Motor neuron (in vitro differentiated cells): ENCODE measurements around the gene COQ8B. TPM values are rescaled to one million over a fixed set of nuclear protein-coding genes. Genes with fewer than 3 reads are reported as not detected.

Source experiments
- ATAC-seq, 8 experiments: fragments of 200-7000 bp; cut with Tn5 transposase; replicated peaks in 6 of 8; 2 replicates each; pipeline ENCODE4 v1.8.0; 2021; ENCODE audit warnings: mild to moderate bottlenecking in 8 of 8, moderate library complexity in 8 of 8
- H3K27ac ChIP-seq, 2 donors: fragments of 250-450 bp; sonication (Bioruptor Pico); 2 replicates each; pipeline ENCODE4 v1.9.0; 2021; ENCODE audit warnings: antibody characterized with exemption in 2 of 2, mild to moderate bottlenecking in 2 of 2, moderate library complexity in 1 of 2
- H3K4me1 ChIP-seq, 2 donors: fragments of 250-450 bp; sonication (Bioruptor Pico); replicated peaks in 1 of 2; 2 replicates each; pipeline ENCODE4 v1.6.1; 2021; ENCODE audit warnings: antibody characterized with exemption in 2 of 2, mild to moderate bottlenecking in 2 of 2, moderate library complexity in 1 of 2
- H3K4me3 ChIP-seq, 5 donors: fragments of 250-450 bp; sonication (Bioruptor Pico); 2 replicates each; pipeline ENCODE4 v1.9.0; 2021; ENCODE audit warnings: antibody characterized with exemption in 5 of 5, mild to moderate bottlenecking in 5 of 5, moderate library complexity in 4 of 5
- WGBS, 10 experiments: fragments of 450-650 bp; shearing (Covaris generic); methylation state at CpG; one replicate each; pipeline ENCODE4 v1.0.0; 2022; 5-methylcytosine and 5-hydroxymethylcytosine counted together
- in situ Hi-C, 9 experiments: fragments of 400-800 bp; cut with MboI; loops; one replicate each; pipeline ENCODE4 v1.15.0; 2021; ENCODE audit warnings: low sequenced_read_pairs in 9 of 9, low pct_unique_long_range_greater_than_20kb in 2 of 9; ENCODE audit not compliant: unreplicated experiment in 9 of 9
- total RNA-seq, 8 experiments: library from RNA; unstranded; fragments of 300-600 nt; gene quantifications; 2 replicates each; pipeline versions ENCODE4 v1.2.3 to v1.2.4, GENCODE V29; 2022

Gene COQ8B
- total RNA-seq, 8 experiments from 2014 or later = 27.6 to 53.1 (median 32.8) TPM

DNA sequence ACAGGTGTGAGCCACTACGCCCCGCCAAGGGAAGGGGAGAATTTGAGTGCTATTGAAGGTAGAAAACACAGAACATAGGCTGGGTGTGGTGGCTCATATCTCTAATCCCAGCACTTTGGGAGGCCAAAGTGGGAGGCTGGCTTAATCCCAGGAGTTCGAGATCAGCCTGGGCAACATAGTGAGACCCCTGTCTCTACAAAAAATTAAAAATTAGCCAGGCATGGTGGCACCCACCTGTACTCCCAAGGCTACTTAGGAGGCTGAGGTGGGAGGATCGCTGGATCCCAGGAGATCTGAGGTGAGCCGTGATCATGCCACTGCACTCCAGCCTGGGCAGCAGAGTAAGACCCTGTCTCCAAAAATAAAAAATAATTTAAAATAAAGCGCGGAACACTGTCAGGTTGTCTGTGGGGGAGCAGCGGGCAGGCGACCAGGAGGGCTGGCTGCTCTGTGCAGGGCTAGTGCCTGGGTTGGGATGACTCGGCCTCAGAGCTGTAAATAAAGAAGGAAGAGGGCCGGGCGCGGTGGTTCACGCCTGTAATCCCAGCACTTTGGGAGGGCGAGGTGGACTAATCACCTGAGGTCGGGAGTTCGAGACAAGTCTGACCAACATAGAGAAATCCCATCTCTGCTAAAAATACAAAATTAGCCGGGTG, 74.5 kb downstream of the COQ8B start:
- no peak overlapping the region for H3K4me3 ChIP-seq
- WGBS, 10 experiments = 76 to 96% (median 90%) methylated on average over 2 to 13 of the region's 18 CpGs; no CpG with 5 or more reads in 3 of the 10 experiments
- in situ Hi-C loops = loop anchor here in 1 of 9 experiments (25.0 kb wide), 2 partner anchors 330 to 505 kb away; no protein-coding TSS in a partner anchor
- no peak overlapping the region for H3K27ac ChIP-seq
- peaks cover 17 to 24% of the 10 kb centered on the region in 2 donors for H3K4me1 ChIP-seq
- ATAC-seq = no peak

Other genes starting within 250 kb of the COQ8B start
- gene SPTBN4, start 249.9 kb downstream of the COQ8B start, total RNA-seq = 10 to 100 TPM in 1 of 8 experiments, 1 to 10 TPM in 6, under 1 TPM in 1; 0.56 to 10.1 (median 3.0) TPM
- gene SHKBP1, start 140.0 kb downstream of the COQ8B start, total RNA-seq = 10 to 100 TPM in 7 of 8 experiments, 1 to 10 TPM in 1; 10.0 to 37.1 (median 21.2) TPM
- gene LTBP4, start 115.5 kb downstream of the COQ8B start, total RNA-seq = 10 to 100 TPM in 7 of 8 experiments, 1 to 10 TPM in 1; 1.8 to 52.8 (median 20.1) TPM
- gene NUMBL, start 26.2 kb downstream of the COQ8B start, total RNA-seq = 10 to 100 TPM in 7 of 8 experiments, 1 to 10 TPM in 1; 7.9 to 26.2 (median 18.3) TPM
- 10 to 100 TPM in 3 of 8 experiments, 1 to 10 TPM in 5; 7.8 to 13.1 (median 9.2) TPM for gene ITPKC, start 226 bp upstream of the COQ8B start, total RNA-seq
- gene ACTMAP, start 33.6 kb upstream of the COQ8B start, total RNA-seq = 10 to 100 TPM in 1 of 8 experiments, 1 to 10 TPM in 7; 2.4 to 12.6 (median 3.8) TPM
- gene SNRPA, start 34.3 kb upstream of the COQ8B start, total RNA-seq = 100 to 1,000 TPM in 1 of 8 experiments, 10 to 100 TPM in 7; 32.4 to 112 (median 40.7) TPM
- 1 to 10 TPM in 3 of 8 experiments, under 1 TPM in 1, not detected in 4; 0.90 to 5.0 (median 1.5) TPM for gene MIA, start 58.6 kb upstream of the COQ8B start, total RNA-seq
- 10 to 100 TPM; 14.5 to 23.0 (median 19.4) TPM for gene RAB4B, start 61.4 kb upstream of the COQ8B start, total RNA-seq
- 10 to 100 TPM; 32.1 to 96.2 (median 65.5) TPM for gene EGLN2, start 82.3 kb upstream of the COQ8B start, total RNA-seq
- gene CYP2A6, start 133.6 kb upstream of the COQ8B start, total RNA-seq = 1 to 10 TPM in 3 of 8 experiments, under 1 TPM in 2, not detected in 3; 0.16 to 2.0 (median 1.4) TPM
- gene CYP2A7, start 165.3 kb upstream of the COQ8B start, total RNA-seq = 1 to 10 TPM in 1 of 8 experiments, under 1 TPM in 4, not detected in 3; 0.17 to 1.1 (median 0.45) TPM